ENCODE measurements around the gene TPD52L2. TPM values are rescaled to one million over a fixed set of nuclear protein-coding genes. Genes with fewer than 3 reads are reported as not detected.
A peak's percentile ranks its signal among the peaks of the same experiment; 100 is the strongest.
"Not testable (repeated sequence)": the region's sequence is repeated elsewhere in the genome, so short reads cannot be mapped to it uniquely, and the experiment has no call there.

Gene TPD52L2
- total RNA-seq, 4 donors from 2014 or later: 57.7 to 92.4 (median 59.8) TPM

DNA sequence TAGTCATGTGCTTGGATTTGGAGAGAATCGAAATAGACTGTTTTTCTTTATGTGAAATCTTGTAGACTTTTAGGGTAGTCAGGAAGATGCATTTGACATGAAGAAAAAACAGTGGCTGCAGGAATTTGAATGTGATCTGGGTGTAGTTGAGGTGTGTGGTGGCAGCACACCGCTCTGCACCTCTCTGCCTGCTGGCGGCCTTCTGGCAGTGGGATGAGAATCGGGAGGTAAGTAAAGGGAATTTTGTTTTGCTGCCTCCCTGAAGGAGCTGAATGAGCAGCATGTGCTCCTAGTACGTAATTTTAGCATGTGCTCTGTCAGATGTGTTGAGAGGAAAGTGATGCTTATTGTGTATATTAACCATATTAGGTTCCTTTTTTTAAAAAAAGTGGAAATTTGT is 3.2 kb downstream of the TPD52L2 start:
- ATAC-seq (no peak), DNase-seq (no peak)
- H3K4me3 ChIP-seq: no peak overlapping the region
- H3K4me1 ChIP-seq: peaks cover 23 to 25% of the 10 kb centered on the region in 2 donors
- H3K27me3 ChIP-seq: no peaks in the 10 kb centered on the region
- peaks cover 0 to 43% of the 10 kb centered on the region in 2 donors for H3K36me3 ChIP-seq
- TF ChIP-seq CTCF (IDR thresholded peaks at IDR 0.05 in 4 of 5, conservative IDR thresholded peaks at IDR 0.05 in 1 of 5) (no peak), POLR2A (IDR thresholded peaks at IDR 0.05) (no peak)
- intact Hi-C loops (cut with DNase I; ENCODE audit: low total_unique reads) (loop anchor here (10.0 kb wide), 1 partner anchor 243 kb away; the partner anchor contains the start of gene GMEB2), in situ Hi-C loops (cut with MboI; ENCODE audit: low sequenced_read_pairs in 4 of 4) (loop anchor here in 1 of 4 donors (10.0 kb wide), 1 partner anchor 83 kb away; no protein-coding TSS in a partner anchor)
- no peaks in the 10 kb centered on the region for H3K9me3 ChIP-seq
- no peak overlapping the region for H3K27ac ChIP-seq

- in situ Hi-C loops (cut with MboI; ENCODE audit: low sequenced_read_pairs in 4 of 4): no loop called here
- H3K27ac ChIP-seq: peak overlapping the region; percentile 45 to 61 (median 52)
These were observed 8.5 kb downstream of the TPD52L2 start for GRCh38 chr20:63873477-63873971.

DNA sequence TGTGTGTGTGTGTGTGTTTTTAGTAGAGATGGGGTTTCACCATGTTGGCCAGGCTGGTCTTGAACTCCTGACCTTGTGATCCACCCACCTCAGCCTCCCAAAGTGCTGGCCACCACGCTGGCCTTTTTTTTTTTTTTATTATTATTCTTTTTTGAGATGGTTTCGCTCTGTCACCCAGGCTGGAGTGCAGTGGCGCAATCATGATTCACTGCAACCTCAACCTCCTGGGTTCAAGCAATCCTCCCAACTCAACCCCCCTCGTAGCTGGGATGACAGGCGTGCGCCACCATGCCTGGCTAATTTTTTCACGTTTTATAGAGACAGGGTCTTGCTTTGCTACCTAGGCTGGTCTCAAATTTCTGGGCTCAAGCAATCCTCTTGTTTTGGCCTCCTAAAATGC is 9.2 kb downstream of the TPD52L2 start:
- H3K4me3 ChIP-seq; H3K9me3 ChIP-seq; DNase-seq; H3K27me3 ChIP-seq; in situ Hi-C loops (cut with MboI; ENCODE audit: low sequenced_read_pairs in 4 of 4); ATAC-seq; intact Hi-C loops (cut with DNase I; ENCODE audit: low total_unique reads): not testable (repeated sequence)
- Histone ChIP-seq H3K4me1 (peaks cover 17 to 19% of the 10 kb centered on the region in 2 donors), H3K27ac (peak overlapping the region in 2 of 4 donors; percentile 43 to 50), H3K36me3 (peaks cover 0 to 71% of the 10 kb centered on the region in 2 donors)

More at GRCh38 chr20:63873477-63873971, 8.5 kb downstream of the TPD52L2 start:
- TF ChIP-seq CTCF (IDR thresholded peaks at IDR 0.05 in 4 of 5, conservative IDR thresholded peaks at IDR 0.05 in 1 of 5) (no peak), POLR2A (IDR thresholded peaks at IDR 0.05) (no peak)
- intact Hi-C loops (cut with DNase I; ENCODE audit: low total_unique reads): no loop called here
- Histone ChIP-seq H3K4me1 (peaks cover 10 to 12% of the 10 kb centered on the region in 2 donors), H3K9me3 (no peaks in the 10 kb centered on the region), H3K4me3 (no peak overlapping the region), H3K27me3 (no peaks in the 10 kb centered on the region), H3K36me3 (peaks cover 0 to 78% of the 10 kb centered on the region in 2 donors)
- DNase-seq (peak in 1 of 2 donors; percentile 48), ATAC-seq (peak in 1 of 2 donors; percentile 57)

- H3K36me3 ChIP-seq: peaks cover 0 to 48% of the 10 kb centered on the region in 2 donors
- intact Hi-C loops (cut with DNase I; ENCODE audit: low total_unique reads): no loop called here
- H3K27ac ChIP-seq: peak overlapping the region in 3 of 4 donors; percentile 78 to 83 (median 82)
- H3K27me3 ChIP-seq: no peaks in the 10 kb centered on the region
- H3K4me3 ChIP-seq: no peak overlapping the region
- no peak for TF ChIP-seq CTCF (IDR thresholded peaks at IDR 0.05 in 4 of 5, conservative IDR thresholded peaks at IDR 0.05 in 1 of 5)
- DNase-seq (no peak), ATAC-seq (no peak)
- no peaks in the 10 kb centered on the region for H3K9me3 ChIP-seq
- in situ Hi-C loops (cut with MboI; ENCODE audit: low sequenced_read_pairs in 4 of 4): no loop called here
- H3K4me1 ChIP-seq: peaks cover 18 to 19% of the 10 kb centered on the region in 2 donors
These were observed 11.5 kb downstream of the TPD52L2 start for GRCh38 chr20:63876489-63877036.

DNA sequence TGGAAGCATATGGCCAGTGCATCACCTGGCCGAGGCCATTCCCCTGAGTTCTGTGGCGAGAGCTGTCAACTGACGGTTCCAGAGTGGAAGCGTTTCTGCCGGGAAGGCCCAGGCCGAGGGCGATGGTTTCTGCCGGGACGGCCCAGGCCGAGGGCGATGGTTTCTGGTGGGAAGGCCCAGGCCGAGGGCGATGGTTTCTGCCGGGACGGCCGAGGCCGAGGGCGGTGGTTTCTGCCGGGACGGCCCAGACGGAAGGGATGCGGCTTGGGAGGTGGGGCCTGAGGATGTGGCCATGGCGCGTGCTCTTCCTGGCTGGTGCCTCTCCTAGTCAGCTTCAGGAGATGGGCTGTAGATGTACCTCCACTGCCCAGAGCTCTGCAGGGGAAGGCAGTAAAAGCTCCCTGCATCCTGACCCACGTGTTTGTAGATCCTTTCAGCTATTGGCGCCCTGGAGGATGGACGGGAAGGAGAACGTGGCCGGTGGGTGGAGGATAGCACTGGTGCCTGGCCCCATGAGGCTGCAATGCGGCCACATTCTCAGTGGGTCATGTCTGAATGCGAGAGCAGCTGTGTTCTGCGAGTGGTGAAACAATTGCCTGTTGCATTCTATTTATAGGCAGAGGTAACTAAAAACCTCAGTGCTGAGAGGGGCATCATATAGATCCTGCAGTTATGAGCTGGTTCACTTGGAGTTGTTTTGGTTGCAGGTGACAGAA is 12.8 kb downstream of the TPD52L2 start:
- DNase-seq (peak; percentile 39 to 75), ATAC-seq (peak; percentile 95 to 96)
- TF ChIP-seq POLR2A (IDR thresholded peaks at IDR 0.05) (peak; percentile 15 to 42), CTCF (IDR thresholded peaks at IDR 0.05 in 4 of 5, conservative IDR thresholded peaks at IDR 0.05 in 1 of 5) (no peak)
- Histone ChIP-seq H3K36me3 (peaks cover 0 to 39% of the 10 kb centered on the region in 2 donors), H3K27ac (peak overlapping the region; percentile 77 to 83 (median 80)), H3K4me3 (no peak overlapping the region), H3K4me1 (peaks cover 18 to 19% of the 10 kb centered on the region in 2 donors), H3K9me3 (no peaks in the 10 kb centered on the region), H3K27me3 (no peaks in the 10 kb centered on the region)
- in situ Hi-C loops (cut with MboI; ENCODE audit: low sequenced_read_pairs in 4 of 4) (no loop called here), intact Hi-C loops (cut with DNase I; ENCODE audit: low total_unique reads) (no loop called here)

All from gastrocnemius medialis (tissue), 4 donors.